ENCODE data around the gene ATXN7L2. TPM values are rescaled to one million over a fixed set of nuclear protein-coding genes. Genes with fewer than 3 reads are reported as not detected.
A peak's percentile ranks its signal among the peaks of the same experiment; 100 is the strongest.

ATXN7L2 gene
- total RNA-seq, 2 experiments from 2014 or later: 11.2 to 13.7 TPM

- ChIA-PET CTCF (interaction anchor here (1.6 to 21.7 kb wide), 3 partner anchors 17 to 456 kb away, joined by 5 to 1390 read pairs (median 7); partner anchors contain the start of genes AHCYL1, AMIGO1, ATXN7L2 and CYB561D1), POLR2A (interaction anchor here (0.9 to 1.2 kb wide), 2 partner anchors 16 to 22 kb away, joined by 3 read pairs; no protein-coding TSS in a partner anchor)
- TF ChIP-seq, protein P1, sequence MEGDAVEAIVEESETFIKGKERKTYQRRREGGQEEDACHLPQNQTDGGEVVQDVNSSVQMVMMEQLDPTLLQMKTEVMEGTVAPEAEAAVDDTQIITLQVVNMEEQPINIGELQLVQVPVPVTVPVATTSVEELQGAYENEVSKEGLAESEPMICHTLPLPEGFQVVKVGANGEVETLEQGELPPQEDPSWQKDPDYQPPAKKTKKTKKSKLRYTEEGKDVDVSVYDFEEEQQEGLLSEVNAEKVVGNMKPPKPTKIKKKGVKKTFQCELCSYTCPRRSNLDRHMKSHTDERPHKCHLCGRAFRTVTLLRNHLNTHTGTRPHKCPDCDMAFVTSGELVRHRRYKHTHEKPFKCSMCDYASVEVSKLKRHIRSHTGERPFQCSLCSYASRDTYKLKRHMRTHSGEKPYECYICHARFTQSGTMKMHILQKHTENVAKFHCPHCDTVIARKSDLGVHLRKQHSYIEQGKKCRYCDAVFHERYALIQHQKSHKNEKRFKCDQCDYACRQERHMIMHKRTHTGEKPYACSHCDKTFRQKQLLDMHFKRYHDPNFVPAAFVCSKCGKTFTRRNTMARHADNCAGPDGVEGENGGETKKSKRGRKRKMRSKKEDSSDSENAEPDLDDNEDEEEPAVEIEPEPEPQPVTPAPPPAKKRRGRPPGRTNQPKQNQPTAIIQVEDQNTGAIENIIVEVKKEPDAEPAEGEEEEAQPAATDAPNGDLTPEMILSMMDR (IDR thresholded peaks at IDR 0.05): no peak
Measured at GRCh38 chr1:109528712-109529111, 45.0 kb downstream of the ATXN7L2 start.

GRCh38 chr1:109529881-109530456, 46.3 kb downstream of the ATXN7L2 start:
- Mint-ChIP-seq H3K27me3 (no peaks in the 10 kb centered on the region), H3K4me3 (no peak overlapping the region), H3K9me3 (no peaks in the 10 kb centered on the region), H3K4me1 (ENCODE audit: low read depth) (peaks cover 23% of the 10 kb centered on the region), H3K36me3 (ENCODE audit: low read depth) (no peaks in the 10 kb centered on the region), H3K27ac (no peak overlapping the region)
- ATAC-seq (no peak), DNase-seq (no peak)
- TF ChIP-seq, protein P1 (IDR thresholded peaks at IDR 0.05): no peak
- intact Hi-C loops (cut with micrococcal nuclease): loop anchor here (5.0 to 10.0 kb wide), 3 partner anchors 105 to 268 kb away; partner anchors contain the start of gene PSMA5
- ChIA-PET CTCF (interaction anchor here (1.1 to 21.7 kb wide), 8 partner anchors 16 to 454 kb away, joined by 3 to 1390 read pairs (median 8); partner anchors contain the start of genes AHCYL1, AMIGO1, ATXN7L2 and CYB561D1), POLR2A (interaction anchor here (1.0 to 3.4 kb wide), 4 partner anchors 9 to 46 kb away, joined by 3 to 20 read pairs (median 4); partner anchors contain the start of gene ATXN7L2)

More at GRCh38 chr1:109528712-109529111, 45.0 kb downstream of the ATXN7L2 start:
- Mint-ChIP-seq H3K4me1 (ENCODE audit: low read depth) (peaks cover 23% of the 10 kb centered on the region), H3K4me3 (no peak overlapping the region), H3K36me3 (ENCODE audit: low read depth) (no peaks in the 10 kb centered on the region), H3K27me3 (no peaks in the 10 kb centered on the region), H3K27ac (no peak overlapping the region), H3K9me3 (no peaks in the 10 kb centered on the region)
- ATAC-seq (no peak), DNase-seq (no peak)
- intact Hi-C loops (cut with micrococcal nuclease): no loop called here

GRCh38 chr1:109530457-109531087, 46.9 kb downstream of the ATXN7L2 start:
- ATAC-seq (no peak), DNase-seq (no peak)
- CTCF ChIA-PET: interaction anchor here (1.5 to 21.7 kb wide), 6 partner anchors 8 to 454 kb away, joined by 3 to 1390 read pairs (median 16); partner anchors contain the start of genes AHCYL1, AMIGO1, ATXN7L2 and CYB561D1
- Mint-ChIP-seq H3K27ac (peak overlapping the region; percentile 23), H3K4me1 (ENCODE audit: low read depth) (peaks cover 23% of the 10 kb centered on the region), H3K27me3 (no peaks in the 10 kb centered on the region), H3K36me3 (ENCODE audit: low read depth) (no peaks in the 10 kb centered on the region), H3K9me3 (no peaks in the 10 kb centered on the region), H3K4me3 (no peak overlapping the region)
- TF ChIP-seq, protein P1 (IDR thresholded peaks at IDR 0.05): no peak
- POLR2A ChIA-PET: interaction anchor here (1.0 to 3.4 kb wide), 6 partner anchors 8 to 46 kb away, joined by 3 to 24 read pairs (median 5); partner anchors contain the start of genes ATXN7L2 and CYB561D1
- intact Hi-C loops (cut with micrococcal nuclease): loop anchor here (5.0 to 10.0 kb wide), 3 partner anchors 106 to 268 kb away; partner anchors contain the start of gene PSMA5

DNA sequence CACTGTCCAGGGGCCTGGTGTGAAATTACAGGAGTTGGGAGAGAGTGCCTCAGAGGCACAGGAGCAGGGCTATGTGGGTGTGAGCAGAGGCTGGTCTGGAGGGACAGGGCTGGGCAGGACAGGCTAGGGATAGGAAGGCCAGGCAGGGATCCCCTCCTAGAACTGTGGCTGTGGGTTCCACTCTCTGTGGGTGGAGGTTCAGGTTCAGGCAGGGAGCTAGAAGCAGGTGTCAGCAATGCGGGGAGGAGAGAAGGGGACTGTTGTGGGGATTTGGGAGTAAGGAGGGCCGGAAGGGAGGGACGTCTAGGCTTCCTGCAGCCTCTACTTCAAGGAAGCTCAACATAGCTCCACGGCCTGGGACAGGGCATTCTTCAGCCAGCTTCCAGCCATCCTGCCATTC, 47.7 kb downstream of the ATXN7L2 start:
- no peak overlapping the region for H3K4me3 Mint-ChIP-seq
- no peaks in the 10 kb centered on the region for H3K9me3 Mint-ChIP-seq
- H3K36me3 Mint-ChIP-seq (ENCODE audit: low read depth): no peaks in the 10 kb centered on the region
- no peak for DNase-seq
- ChIA-PET CTCF (interaction anchor here (0.8 to 21.7 kb wide), 44 partner anchors 8 to 453 kb away, joined by 3 to 1390 read pairs (median 5); partner anchors contain the start of genes AHCYL1, AMIGO1, AMPD2 and ATXN7L2), POLR2A (interaction anchor here (0.7 to 3.4 kb wide), 10 partner anchors 11 to 133 kb away, joined by 3 to 24 read pairs (median 12); partner anchors contain the start of genes ATXN7L2, CYB561D1 and PSMA5)
- intact Hi-C loops (cut with micrococcal nuclease): loop anchor here (5.0 to 10.0 kb wide), 3 partner anchors 107 to 269 kb away; partner anchors contain the start of gene PSMA5
- peaks cover 23% of the 10 kb centered on the region for H3K4me1 Mint-ChIP-seq (ENCODE audit: low read depth)
- no peak for ATAC-seq
- no peak overlapping the region for H3K27ac Mint-ChIP-seq
- TF ChIP-seq, protein P1 (IDR thresholded peaks at IDR 0.05): no peak
- H3K27me3 Mint-ChIP-seq: no peaks in the 10 kb centered on the region
